Gastroesophageal sphincter (tissue), 4 donors: ENCODE data around the gene C1QB. TPM values are rescaled to one million over a fixed set of nuclear protein-coding genes. Genes with fewer than 3 reads are reported as not detected.

Experiments used
- ATAC-seq: fragments of 150-250 bp; one replicate; pipeline ENCODE4 v1.9.1; 2016; ENCODE audit warnings: mild to moderate bottlenecking, moderate library complexity
- H3K27ac ChIP-seq, 4 donors: fragments of 200-600 bp; sonication (generic) in 3 of 4; 1 replicate in 3 of 4; 2 replicates in 1 of 4; pipeline ENCODE4 v1.5.1; 2016 to 2019
- H3K27me3 ChIP-seq: fragments of 200-600 bp; sonication (generic); one replicate; pipeline ENCODE4 v1.5.1; 2019
- H3K36me3 ChIP-seq, 2 donors: fragments of 200-600 bp; sonication (generic); one replicate each; pipeline ENCODE4 v1.5.1; 2019; ENCODE audit warnings: control low read depth in 1 of 2
- H3K4me1 ChIP-seq, 3 donors: fragments of 200-600 bp; sonication (generic); 1 replicate in 2 of 3; 2 replicates in 1 of 3; pipeline ENCODE4 v1.5.1; 2016 to 2019; ENCODE audit warnings: control low read depth in 2 of 3
- H3K4me3 ChIP-seq, 2 donors: fragments of 200-600 bp; sonication (generic); one replicate each; pipeline ENCODE4 v1.5.1; 2019; ENCODE audit warnings: mild to moderate bottlenecking in 1 of 2, moderate library complexity in 1 of 2
- H3K9me3 ChIP-seq, 3 donors: fragments of 200-600 bp; sonication (generic); one replicate each; pipeline ENCODE4 v1.5.1; 2017 to 2019; ENCODE audit warnings: control low read depth in 2 of 3
- EP300 ChIP-seq: sonication (generic); formaldehyde crosslinking; IDR thresholded peaks from one replicate; pipeline ENCODE4 v1.6.1; 2017; ENCODE audit warnings: antibody characterized with exemption, mild to moderate bottlenecking
- POLR2A ChIP-seq, 2 donors: fragments of 450-650 bp; IDR thresholded peaks; one replicate each; pipeline ENCODE4 v1.6.1; 2017; ENCODE audit warnings: antibody characterized with exemption in 2 of 2, mild to moderate bottlenecking in 2 of 2, moderate library complexity in 1 of 2
- POLR2AphosphoS5 ChIP-seq: sonication (generic); formaldehyde crosslinking; IDR thresholded peaks from one replicate; pipeline ENCODE4 v1.6.1; 2017; ENCODE audit warnings: antibody characterized with exemption
- WGBS, 2 donors: methylation state at CpG; one replicate each; pipeline ENCODE4 v1.1.5; 2018; ENCODE audit warnings: low coverage in 1 of 2; 5-methylcytosine and 5-hydroxymethylcytosine counted together
- total RNA-seq, 4 donors: library from RNA; depleted of rRNA; stranded (reverse); fragments of >200 nt; gene quantifications; one replicate each; pipeline ENCODE4 v1.1.0, GENCODE V29; 2016
- TF ChIP-seq, protein P1 (sequence below), 4 experiments: fragments of 200-600 bp in 2 of 4; fragments of 450-650 bp in 2 of 4; sonication (generic) in 1 of 4; IDR thresholded peaks; one replicate each; pipeline ENCODE4 v1.5.1; 2017 to 2019; ENCODE audit warnings: antibody characterized with exemption in 4 of 4, mild to moderate bottlenecking in 2 of 4, moderate library complexity in 2 of 4

Gene C1QB
- total RNA-seq, 4 donors from 2014 or later: 37.0 to 607 (median 249) TPM

DNA sequence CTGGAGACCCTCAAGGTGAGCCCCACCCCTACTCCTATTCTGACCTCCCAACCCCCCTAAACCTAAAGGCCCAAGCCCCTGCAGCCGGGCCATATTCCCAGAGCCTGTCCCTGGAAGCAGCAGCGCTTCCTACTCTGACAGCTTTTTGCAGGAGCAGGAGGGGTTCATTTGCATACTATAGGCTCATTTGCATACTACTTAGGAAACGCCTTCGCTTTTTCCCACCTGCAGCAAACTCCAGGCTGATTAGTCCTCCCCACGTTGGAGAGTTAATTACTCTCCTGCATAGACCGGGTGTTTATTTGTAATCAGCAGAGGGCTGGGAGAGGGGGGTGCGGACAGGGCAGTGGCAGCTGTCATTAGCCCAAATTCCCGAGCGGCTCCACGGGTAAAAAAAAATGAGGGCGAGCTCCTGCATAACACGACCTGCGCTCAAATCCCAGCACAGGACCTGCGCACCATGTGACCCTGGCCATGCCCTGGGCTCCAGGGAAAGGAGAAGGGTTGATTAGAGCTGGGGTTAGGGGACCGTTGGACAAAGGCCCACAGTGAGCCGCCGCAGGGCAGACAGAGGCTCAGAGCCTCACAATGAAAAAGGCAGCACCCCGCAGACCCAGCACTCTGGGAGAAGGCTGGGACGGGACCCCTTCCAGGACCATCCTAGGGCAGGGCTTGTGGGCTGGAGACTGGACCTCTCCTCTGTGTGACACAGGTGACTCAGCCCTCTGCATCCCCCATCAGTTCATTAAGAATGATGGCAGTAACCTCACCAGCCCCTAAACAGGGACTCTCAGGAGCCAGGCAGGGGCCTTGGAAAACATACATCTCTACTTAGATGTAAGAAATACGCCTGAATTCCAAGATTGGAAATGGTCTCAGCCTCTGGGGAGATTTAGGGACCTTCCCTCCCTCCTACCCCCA, 26.5 kb upstream of the C1QB start:
- Histone ChIP-seq H3K9me3 (no peaks in the 10 kb centered on the region), H3K36me3 (no peaks in the 10 kb centered on the region), H3K27me3 (peaks cover 83% of the 10 kb centered on the region), H3K4me1 (no peaks in the 10 kb centered on the region), H3K4me3 (no peak overlapping the region), H3K27ac (no peak overlapping the region)
- TF ChIP-seq, protein P1, sequence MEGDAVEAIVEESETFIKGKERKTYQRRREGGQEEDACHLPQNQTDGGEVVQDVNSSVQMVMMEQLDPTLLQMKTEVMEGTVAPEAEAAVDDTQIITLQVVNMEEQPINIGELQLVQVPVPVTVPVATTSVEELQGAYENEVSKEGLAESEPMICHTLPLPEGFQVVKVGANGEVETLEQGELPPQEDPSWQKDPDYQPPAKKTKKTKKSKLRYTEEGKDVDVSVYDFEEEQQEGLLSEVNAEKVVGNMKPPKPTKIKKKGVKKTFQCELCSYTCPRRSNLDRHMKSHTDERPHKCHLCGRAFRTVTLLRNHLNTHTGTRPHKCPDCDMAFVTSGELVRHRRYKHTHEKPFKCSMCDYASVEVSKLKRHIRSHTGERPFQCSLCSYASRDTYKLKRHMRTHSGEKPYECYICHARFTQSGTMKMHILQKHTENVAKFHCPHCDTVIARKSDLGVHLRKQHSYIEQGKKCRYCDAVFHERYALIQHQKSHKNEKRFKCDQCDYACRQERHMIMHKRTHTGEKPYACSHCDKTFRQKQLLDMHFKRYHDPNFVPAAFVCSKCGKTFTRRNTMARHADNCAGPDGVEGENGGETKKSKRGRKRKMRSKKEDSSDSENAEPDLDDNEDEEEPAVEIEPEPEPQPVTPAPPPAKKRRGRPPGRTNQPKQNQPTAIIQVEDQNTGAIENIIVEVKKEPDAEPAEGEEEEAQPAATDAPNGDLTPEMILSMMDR (IDR thresholded peaks at IDR 0.05): no peak
- TF ChIP-seq POLR2A (IDR thresholded peaks at IDR 0.05) (no peak), POLR2AphosphoS5 (no peak)
- ATAC-seq: no peak
- WGBS, 2 donors: 9% methylated on average over 14 of the region's 20 CpGs; no CpG with 5 or more reads in 1 of the 2 donors

DNA sequence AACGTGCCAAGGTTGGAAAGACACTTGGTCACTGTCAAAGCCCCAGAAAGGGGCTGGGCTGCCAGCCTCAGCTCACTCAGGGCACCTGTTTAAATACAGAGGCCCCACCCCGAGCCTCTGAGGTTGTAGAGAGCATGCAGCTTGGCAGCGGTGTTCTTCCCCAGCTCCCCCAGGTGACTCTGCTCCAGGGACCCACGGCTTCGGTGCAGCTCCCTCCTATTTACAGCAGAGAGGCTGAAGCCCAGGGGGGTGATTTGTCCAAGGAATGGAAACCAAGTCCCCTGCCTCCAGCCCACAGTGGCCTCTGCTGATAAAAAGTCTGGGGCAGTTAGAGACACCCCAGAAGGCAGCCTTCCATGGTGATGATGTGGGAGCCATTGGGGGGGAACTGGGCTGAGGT, 25.7 kb upstream of the C1QB start:
- WGBS, 2 donors: 25% methylated on average over 1 of the region's 5 CpGs; no CpG with 5 or more reads in 1 of the 2 donors
- H3K4me3 ChIP-seq: no peak overlapping the region
- no peaks in the 10 kb centered on the region for H3K4me1 ChIP-seq
- TF ChIP-seq, protein P1 (IDR thresholded peaks at IDR 0.05): no peak
- TF ChIP-seq POLR2AphosphoS5: no peak
- TF ChIP-seq EP300: no peak
- no peak for TF ChIP-seq POLR2A (IDR thresholded peaks at IDR 0.05)
- H3K36me3 ChIP-seq: no peaks in the 10 kb centered on the region
- no peak overlapping the region for H3K27ac ChIP-seq
- H3K27me3 ChIP-seq: peaks cover 78% of the 10 kb centered on the region
- ATAC-seq: no peak
- H3K9me3 ChIP-seq: no peaks in the 10 kb centered on the region

DNA sequence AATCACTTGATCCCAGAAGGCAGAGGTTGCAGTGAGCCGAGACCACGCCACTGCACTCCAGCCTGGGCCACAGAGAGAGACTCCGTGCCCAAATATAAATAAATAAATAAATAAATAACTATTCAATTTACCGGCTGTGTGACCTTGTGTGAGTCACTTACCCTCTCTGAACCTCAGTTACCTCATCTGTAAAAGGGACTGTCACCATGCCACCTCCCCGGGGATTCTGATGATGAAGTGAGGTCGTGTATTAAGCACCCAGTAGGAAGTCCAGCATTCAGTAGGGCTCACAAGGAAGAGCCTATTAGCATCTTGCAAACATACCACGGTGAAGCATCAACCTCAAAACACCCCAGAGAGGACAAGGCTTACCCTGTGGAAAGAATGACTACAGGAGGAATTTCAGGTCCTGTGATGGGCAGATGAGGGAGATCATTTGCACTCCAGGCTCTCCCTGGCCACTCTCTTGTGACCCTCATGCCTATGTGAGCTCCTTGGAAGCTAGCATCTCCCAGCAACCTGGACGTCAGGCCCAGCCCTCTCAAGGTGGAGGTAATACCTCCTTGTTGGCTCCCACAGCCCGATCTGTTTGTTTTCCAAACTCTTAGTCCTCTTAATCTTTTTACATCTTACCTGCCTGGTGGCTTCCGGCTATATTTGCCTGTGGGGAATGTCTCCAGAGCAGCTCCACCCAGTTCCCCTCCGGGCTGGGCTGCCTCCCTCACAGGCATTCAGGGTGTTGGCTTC, 24.2 kb upstream of the C1QB start:
- peaks cover 75% of the 10 kb centered on the region for H3K27me3 ChIP-seq
- H3K4me1 ChIP-seq: no peaks in the 10 kb centered on the region
- TF ChIP-seq EP300 (no peak), POLR2A (IDR thresholded peaks at IDR 0.05) (no peak), POLR2AphosphoS5 (no peak)
- TF ChIP-seq, protein P1 (IDR thresholded peaks at IDR 0.05): no peak
- no peak overlapping the region for H3K27ac ChIP-seq
- 12 to 40% methylated on average over 4 to 10 of the region's 11 CpGs for WGBS, 2 donors
- H3K9me3 ChIP-seq: no peaks in the 10 kb centered on the region
- H3K36me3 ChIP-seq: no peaks in the 10 kb centered on the region
- no peak for ATAC-seq
- H3K4me3 ChIP-seq: no peak overlapping the region

DNA sequence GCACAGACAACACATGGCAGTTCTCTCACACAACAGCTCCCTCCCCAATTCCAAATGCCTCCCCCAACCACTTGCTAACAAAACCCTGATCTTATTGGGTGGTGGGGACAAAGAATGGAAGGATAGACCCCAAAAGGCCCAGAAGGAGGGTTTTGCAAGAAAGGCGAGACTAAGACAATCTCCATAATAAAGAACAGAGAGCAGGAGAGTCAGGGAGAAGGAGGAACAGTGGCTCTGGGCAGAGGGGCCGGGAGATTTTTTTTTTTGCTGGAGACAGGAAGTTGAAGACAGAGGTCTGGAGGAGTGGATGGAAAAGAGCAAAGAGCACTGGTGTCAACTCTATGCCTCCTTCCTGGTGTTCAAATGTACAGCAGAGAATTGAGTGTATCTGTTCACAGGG, 23.1 kb upstream of the C1QB start:
- WGBS, 2 donors: 31 to 49% methylated on average over 2 of the region's 2 CpGs
- Histone ChIP-seq H3K27me3 (peaks cover 75% of the 10 kb centered on the region), H3K27ac (no peak overlapping the region)

More for the DNA sequence above, 23.1 kb upstream of the C1QB start:
- Histone ChIP-seq H3K4me3 (no peak overlapping the region), H3K36me3 (no peaks in the 10 kb centered on the region), H3K4me1 (no peaks in the 10 kb centered on the region), H3K9me3 (no peaks in the 10 kb centered on the region)
- no peak for TF ChIP-seq POLR2A (IDR thresholded peaks at IDR 0.05)
- no peak for TF ChIP-seq POLR2AphosphoS5
- TF ChIP-seq, protein P1 (IDR thresholded peaks at IDR 0.05): no peak
- TF ChIP-seq EP300: no peak
- no peak for ATAC-seq
